Transverse colon (tissue), 4 donors: ENCODE measurements around the gene CAMK1G. TPM values are rescaled to one million over a fixed set of nuclear protein-coding genes. Genes with fewer than 3 reads are reported as not detected.

Source experiments
- DNase-seq: peaks from one replicate; pipeline ENCODE4 v3.0.0-alpha.2; 2019
- H3K27ac ChIP-seq, 4 donors: fragments of 200-600 bp; sonication (generic); 2 replicates each; pipeline ENCODE4 v1.5.1; 2016 to 2018; ENCODE audit warnings: inconsistent platforms in 4 of 4
- H3K27me3 ChIP-seq: fragments of 200-600 bp; sonication (generic); 2 replicates; pipeline ENCODE4 v1.5.1; 2017; ENCODE audit warnings: inconsistent platforms
- H3K36me3 ChIP-seq, 4 donors: fragments of 200-600 bp; sonication (generic); 2 replicates each; pipeline ENCODE4 v1.5.1; 2017 to 2019; ENCODE audit warnings: inconsistent platforms in 4 of 4
- H3K4me1 ChIP-seq, 4 donors: fragments of 200-600 bp; sonication (generic); 2 replicates each; pipeline ENCODE4 v1.5.1; 2017 to 2020; ENCODE audit warnings: inconsistent platforms in 4 of 4
- H3K4me3 ChIP-seq, 4 donors: fragments of 200-600 bp; sonication (generic); 1 replicate in 1 of 4; 2 replicates in 3 of 4; pipeline versions ENCODE4 v1.5.1 to v1.6.1; 2017 to 2019; ENCODE audit warnings: inconsistent platforms in 4 of 4
- H3K9me3 ChIP-seq, 2 donors: fragments of 200-600 bp; sonication (generic); 2 replicates each; pipeline ENCODE4 v1.5.1; 2017 to 2019; ENCODE audit warnings: inconsistent platforms in 2 of 2
- CTCF ChIP-seq, 5 experiments: fragments of 200-600 bp in 3 of 5; fragments of 450-650 bp in 2 of 5; sonication (generic) in 3 of 5; IDR thresholded peaks; 1 replicate in 2 of 5; 2 replicates in 3 of 5; pipeline ENCODE4 v1.5.1; 2016 to 2017; ENCODE audit warnings: antibody characterized with exemption in 5 of 5, inconsistent platforms in 3 of 5, mild to moderate bottlenecking in 2 of 5, moderate library complexity in 1 of 5
- EP300 ChIP-seq: sonication (generic); formaldehyde crosslinking; IDR thresholded peaks from one replicate; pipeline ENCODE4 v1.6.1; 2017; ENCODE audit warnings: antibody characterized with exemption, low read depth
- POLR2A ChIP-seq: fragments of 450-650 bp; IDR thresholded peaks from one replicate; pipeline ENCODE4 v1.6.1; 2016; ENCODE audit warnings: antibody characterized with exemption, mild to moderate bottlenecking, moderate library complexity
- POLR2AphosphoS5 ChIP-seq, 3 donors: sonication (generic); formaldehyde crosslinking; IDR thresholded peaks; one replicate each; pipeline ENCODE4 v1.6.1; 2016; ENCODE audit warnings: antibody characterized with exemption in 3 of 3
- WGBS, 2 donors: methylation state at CpG; one replicate each; pipeline ENCODE4 v1.1.5; 2018; ENCODE audit warnings: low coverage in 1 of 2; 5-methylcytosine and 5-hydroxymethylcytosine counted together
- in situ Hi-C, 4 donors: fragments of 200-750 bp; cut with MboI; loops; one replicate each; pipeline versions ENCODE4 v1.15.0 to v1.15.1; 2017; ENCODE audit warnings: low sequenced_read_pairs in 3 of 4, low pct_ligation_motif_present in 1 of 4, low pct_unique_long_range_greater_than_20kb in 1 of 4
- intact Hi-C: fragments of 100-400 bp; cut with DNase I; formaldehyde crosslinking; loops from one replicate; pipeline ENCODE4 v1.15.1; 2023; ENCODE audit warnings: low total_unique reads
- total RNA-seq, 4 donors: library from RNA; depleted of rRNA; stranded (reverse); fragments of >200 nt; gene quantifications; one replicate each; pipeline ENCODE4 v1.1.0, GENCODE V29; 2016

Gene CAMK1G
- total RNA-seq, 4 donors from 2014 or later = not detected

- in situ Hi-C loops (no loop called here), intact Hi-C loops (no loop called here)
- H3K27me3 ChIP-seq = no peaks in the 10 kb centered on the region
- TF ChIP-seq EP300 (no peak), POLR2AphosphoS5 (IDR thresholded peaks at IDR 0.05) (no peak), CTCF (IDR thresholded peaks at IDR 0.05) (no peak), POLR2A (no peak)
- H3K4me3 ChIP-seq = no peak overlapping the region
- no peaks in the 10 kb centered on the region for H3K9me3 ChIP-seq
- 60 to 80% methylated on average over 1 of the region's 1 CpG for whole genome bisulfite sequencing, 2 donors
- H3K36me3 ChIP-seq = no peaks in the 10 kb centered on the region
- H3K4me1 ChIP-seq = no peaks in the 10 kb centered on the region
- H3K27ac ChIP-seq = no peak overlapping the region
- DNase-seq = no peak
These were observed 10.9 kb downstream of the CAMK1G start for GRCh38 chr1:209594440-209594839.

GRCh38 chr1:209595028-209595427 is 11.5 kb downstream of the CAMK1G start:
- Histone ChIP-seq H3K4me3 (no peak overlapping the region), H3K27me3 (peaks cover 2% of the 10 kb centered on the region), H3K27ac (no peak overlapping the region), H3K9me3 (no peaks in the 10 kb centered on the region), H3K4me1 (no peaks in the 10 kb centered on the region), H3K36me3 (no peaks in the 10 kb centered on the region)
- 50 to 69% methylated on average over 2 to 9 of the region's 9 CpGs for whole genome bisulfite sequencing, 2 donors
- intact Hi-C loops = no loop called here
- TF ChIP-seq CTCF (IDR thresholded peaks at IDR 0.05) = no peak
- TF ChIP-seq POLR2AphosphoS5 (IDR thresholded peaks at IDR 0.05) = no peak
- TF ChIP-seq EP300 = no peak
- TF ChIP-seq POLR2A = no peak
- no peak for DNase-seq
- in situ Hi-C loops = no loop called here

- no peak for TF ChIP-seq EP300
- TF ChIP-seq POLR2A = no peak
- TF ChIP-seq POLR2AphosphoS5 (IDR thresholded peaks at IDR 0.05) = no peak
- no peak for TF ChIP-seq CTCF (IDR thresholded peaks at IDR 0.05)
- Histone ChIP-seq H3K4me3 (no peak overlapping the region), H3K36me3 (no peaks in the 10 kb centered on the region), H3K27ac (no peak overlapping the region), H3K9me3 (no peaks in the 10 kb centered on the region), H3K27me3 (peaks cover 2% of the 10 kb centered on the region), H3K4me1 (no peaks in the 10 kb centered on the region)
- DNase-seq = no peak
- in situ Hi-C loops (no loop called here), intact Hi-C loops (no loop called here)
- 83% methylated on average over 8 of the region's 10 CpGs; no CpG with 5 or more reads in 1 of the 2 donors for WGBS, 2 donors
These were observed 12.2 kb downstream of the CAMK1G start for GRCh38 chr1:209595599-209596285.

- 83 to 88% methylated on average over 2 of the region's 2 CpGs for WGBS, 2 donors
- no peak overlapping the region for H3K4me3 ChIP-seq
- TF ChIP-seq EP300 = no peak
- no peak for TF ChIP-seq CTCF (IDR thresholded peaks at IDR 0.05)
- TF ChIP-seq POLR2A = no peak
- TF ChIP-seq POLR2AphosphoS5 (IDR thresholded peaks at IDR 0.05) = no peak
- no peaks in the 10 kb centered on the region for H3K36me3 ChIP-seq
- H3K4me1 ChIP-seq = no peaks in the 10 kb centered on the region
- in situ Hi-C loops = no loop called here
- H3K27ac ChIP-seq = no peak overlapping the region
- intact Hi-C loops = no loop called here
- no peaks in the 10 kb centered on the region for H3K9me3 ChIP-seq
- DNase-seq = no peak
- H3K27me3 ChIP-seq = peaks cover 2% of the 10 kb centered on the region
These were observed 14.0 kb downstream of the CAMK1G start for GRCh38 chr1:209597499-209597898.
